Chondrocyte (in vitro differentiated cells): ENCODE results near the gene MINDY1. TPM values are rescaled to one million over a fixed set of nuclear protein-coding genes. Genes with fewer than 3 reads are reported as not detected.

ENCODE experiments used
- DNase-seq: peaks from one replicate; pipeline ENCODE4 v3.0.0; 2021; ENCODE audit warnings: mixed read lengths, low spot score
- H3K27ac Mint-ChIP-seq: one replicate; pipeline ENCODE4 v1.8.0; 2021; ENCODE audit warnings: mild to moderate bottlenecking, moderate library complexity, mixed read lengths; ENCODE audit not compliant: unreplicated experiment
- H3K27me3 Mint-ChIP-seq: 2 replicates; pipeline ENCODE4 v1.8.0; 2021; ENCODE audit warnings: low read depth, mixed read lengths
- H3K36me3 Mint-ChIP-seq: 2 replicates; pipeline ENCODE4 v1.8.0; 2021; ENCODE audit warnings: low read depth, mixed read lengths
- H3K4me1 Mint-ChIP-seq: 2 replicates; pipeline ENCODE4 v1.8.0; 2021; ENCODE audit warnings: low read depth, mild to moderate bottlenecking, mixed read lengths
- H3K4me3 Mint-ChIP-seq: one replicate; pipeline ENCODE4 v1.8.0; 2021; ENCODE audit warnings: mild to moderate bottlenecking, moderate library complexity, mixed read lengths; ENCODE audit not compliant: unreplicated experiment
- H3K9me3 Mint-ChIP-seq: 2 replicates; pipeline ENCODE4 v1.8.0; 2021; ENCODE audit warnings: low read depth, mixed read lengths
- CTCF ChIP-seq: fragments of 200-600 bp; sonication (generic); IDR thresholded peaks from 2 replicates; pipeline ENCODE4 v1.5.0; 2021; ENCODE audit warnings: antibody characterized with exemption, mild to moderate bottlenecking, moderate library complexity
- total RNA-seq: library from RNA; stranded (reverse); gene quantifications from 3 replicates; pipeline ENCODE4 v1.2.1, GENCODE V29; 2021

Gene MINDY1
- total RNA-seq, 1 donor from 2014 or later = 14.8 TPM

GRCh38 chr1:150970808-150971582, 35.7 kb downstream of the MINDY1 start:
- peaks cover 22% of the 10 kb centered on the region for H3K36me3 Mint-ChIP-seq
- no peaks in the 10 kb centered on the region for H3K9me3 Mint-ChIP-seq
- H3K27me3 Mint-ChIP-seq = no peaks in the 10 kb centered on the region
- H3K4me1 Mint-ChIP-seq = peaks cover 43% of the 10 kb centered on the region
- peak overlapping the region; percentile 83 for H3K4me3 Mint-ChIP-seq
- no peak for TF ChIP-seq CTCF
- no peak for DNase-seq
- H3K27ac Mint-ChIP-seq = peak overlapping the region; percentile 93

GRCh38 chr1:150969626-150970025, 37.1 kb downstream of the MINDY1 start:
- H3K27me3 Mint-ChIP-seq = no peaks in the 10 kb centered on the region
- H3K27ac Mint-ChIP-seq = no peak overlapping the region
- H3K4me3 Mint-ChIP-seq = no peak overlapping the region
- DNase-seq = peak; percentile 18
- H3K9me3 Mint-ChIP-seq = no peaks in the 10 kb centered on the region
- no peak for TF ChIP-seq CTCF
- peaks cover 25% of the 10 kb centered on the region for H3K36me3 Mint-ChIP-seq
- peaks cover 38% of the 10 kb centered on the region for H3K4me1 Mint-ChIP-seq

GRCh38 chr1:150968491-150968890, 38.2 kb downstream of the MINDY1 start:
- peak overlapping the region; percentile 4 for H3K27ac Mint-ChIP-seq
- H3K36me3 Mint-ChIP-seq = peaks cover 34% of the 10 kb centered on the region
- no peak for TF ChIP-seq CTCF
- peak; percentile 50 for DNase-seq
- no peaks in the 10 kb centered on the region for H3K9me3 Mint-ChIP-seq
- no peak overlapping the region for H3K4me3 Mint-ChIP-seq
- H3K4me1 Mint-ChIP-seq = peaks cover 38% of the 10 kb centered on the region
- no peaks in the 10 kb centered on the region for H3K27me3 Mint-ChIP-seq

- Mint-ChIP-seq H3K9me3 (no peaks in the 10 kb centered on the region), H3K27ac (no peak overlapping the region), H3K4me1 (peaks cover 33% of the 10 kb centered on the region), H3K36me3 (peaks cover 39% of the 10 kb centered on the region), H3K4me3 (no peak overlapping the region), H3K27me3 (no peaks in the 10 kb centered on the region)
- TF ChIP-seq CTCF = no peak
- DNase-seq = peak; percentile 59
Observed at GRCh38 chr1:150967936-150968335, 38.8 kb downstream of the MINDY1 start.

- Mint-ChIP-seq H3K27ac (no peak overlapping the region), H3K4me1 (peaks cover 14% of the 10 kb centered on the region), H3K4me3 (no peak overlapping the region), H3K36me3 (peaks cover 50% of the 10 kb centered on the region), H3K27me3 (no peaks in the 10 kb centered on the region), H3K9me3 (no peaks in the 10 kb centered on the region)
- DNase-seq = no peak
- no peak for TF ChIP-seq CTCF
Observed at GRCh38 chr1:150966011-150966410, 40.7 kb downstream of the MINDY1 start.
